GM12878 (cell line): ENCODE results near the gene CCDC14. TPM values are rescaled to one million over a fixed set of nuclear protein-coding genes. Genes with fewer than 3 reads are reported as not detected.

Experiments used
- ATAC-seq: fragments of 200-7000 bp; cut with Tn5 transposase; 3 replicates; pipeline ENCODE4 v1.9.1; 2020; ENCODE audit warnings: mild to moderate bottlenecking, moderate library complexity
- BruUV-seq: library from RNA; stranded (reverse); fragments of 400-500 nt; replicated peaks from 2 replicates; lab custom pipeline; 2021; lab: Mats Ljungman, UMichigan
- CTCF ChIA-PET: fragments of 300-600 bp; sonication (Branson Sonifier 250); formaldehyde crosslinking; extraction: SDS; loops from one replicate; lab custom pipeline; 2021; ENCODE audit warnings: inconsistent platforms; lab: Yijun Ruan, JAX
- POLR2A ChIA-PET: fragments of 350-600 bp; formaldehyde crosslinking; extraction: SDS; loops from one replicate; lab custom pipeline; 2021; ENCODE audit warnings: inconsistent platforms; lab: Charles Lee
- RAD21 ChIA-PET: fragments of 300-600 bp; sonication (Branson Sonifier 250); formaldehyde crosslinking; loops from one replicate; lab custom pipeline; 2023; ENCODE audit warnings: antibody characterized with exemption; ENCODE audit not compliant: unreplicated experiment; lab: Charles Lee
- SMC1A ChIA-PET: fragments of 300-600 bp; sonication (Branson Sonifier 250); formaldehyde crosslinking; loops from one replicate; lab custom pipeline; 2023; ENCODE audit not compliant: unreplicated experiment, uncharacterized antibody; lab: Charles Lee
- DNase-seq: peaks from one replicate; pipeline ENCODE4 v3.0.0-alpha.2; 2011; ENCODE audit warnings: low read depth, low spot score
- FAIRE-seq: peaks from 3 replicates; lab custom pipeline; 2011; peaks lifted over from hg19 to GRCh38; lab: Jason Lieb, UNC
- H2AFZ ChIP-seq: 2 replicates; pipeline ENCODE4 v1.6.0; 2011; ENCODE audit warnings: low read depth, low read length, control low read depth; ENCODE audit not compliant: control insufficient read depth
- H3K27ac ChIP-seq: 2 replicates; pipeline ENCODE4 v1.5.1; 2011; ENCODE audit warnings: control low read depth; ENCODE audit not compliant: control insufficient read depth, insufficient read depth
- H3K27me3 ChIP-seq, 2 experiments: replicated peaks in 1 of 2; 2 replicates each; pipeline versions ENCODE4 v1.6.0 to v1.6.1; 2011; ENCODE audit warnings: low read length in 1 of 2; ENCODE audit not compliant: control insufficient read depth in 2 of 2, insufficient read depth in 2 of 2
- H3K36me3 ChIP-seq, 2 experiments: 2 replicates each; pipeline ENCODE4 v1.5.1; 2011; ENCODE audit warnings: low read length in 1 of 2; ENCODE audit not compliant: control insufficient read depth in 2 of 2, insufficient read depth in 2 of 2
- H3K4me1 ChIP-seq: 2 replicates; pipeline ENCODE4 v1.6.1; 2011; ENCODE audit warnings: mild to moderate bottlenecking, low read length, moderate library complexity, mixed read lengths; ENCODE audit not compliant: control insufficient read depth, insufficient read depth
- H3K4me2 ChIP-seq: 2 replicates; pipeline ENCODE4 v1.6.0; 2011; ENCODE audit warnings: control low read depth; ENCODE audit not compliant: control insufficient read depth, insufficient read depth
- H3K4me3 ChIP-seq: fragments of 200-600 bp; sonication (generic); 2 replicates; pipeline ENCODE4 v1.5.1; 2016
- H3K79me2 ChIP-seq: 2 replicates; pipeline ENCODE4 v1.6.0; 2011; ENCODE audit warnings: low read length; ENCODE audit not compliant: control insufficient read depth, insufficient read depth
- H3K9ac ChIP-seq: 2 replicates; pipeline ENCODE4 v1.8.0; 2011; ENCODE audit warnings: low read length, control low read depth, mixed read lengths; ENCODE audit not compliant: control insufficient read depth, insufficient read depth
- H3K9me3 ChIP-seq: replicated peaks from 3 replicates; pipeline ENCODE4 v1.5.1; 2011; ENCODE audit warnings: mild to moderate bottlenecking, low read length; ENCODE audit not compliant: control insufficient read depth, insufficient read depth
- H4K20me1 ChIP-seq: 2 replicates; pipeline ENCODE4 v1.6.0; 2011; ENCODE audit not compliant: control insufficient read depth, insufficient read depth
- PBX3 ChIP-seq: IDR thresholded peaks from 2 replicates; pipeline ENCODE4 v1.6.1; 2011; ENCODE audit warnings: mild to moderate bottlenecking, low read depth, low read length, moderate library complexity; ENCODE audit not compliant: insufficient replicate concordance
- RAD21 ChIP-seq: IDR thresholded peaks from 2 replicates; pipeline ENCODE4 v1.6.1; 2011; ENCODE audit warnings: mild to moderate bottlenecking, low read depth, low read length, moderate library complexity; ENCODE audit not compliant: insufficient read depth
- ZBTB40 ChIP-seq: fragments of 450-650 bp; IDR thresholded peaks from 2 replicates; pipeline ENCODE4 v1.6.1; 2016; ENCODE audit warnings: mild to moderate bottlenecking, moderate library complexity, borderline replicate concordance
- WGBS: methylation state at CpG from one replicate; pipeline ENCODE4 v1.1.6; 2016; ENCODE audit warnings: low lambda C conversion rate; ENCODE audit not compliant: insufficient replicate concordance, insufficient coverage; ENCODE audit errors: missing lambda C conversion rate; 5-methylcytosine and 5-hydroxymethylcytosine counted together
- in situ Hi-C: fragments of 300-500 bp; cut with MboI; formaldehyde crosslinking; loops from 9 replicates; pipeline ENCODE4 v1.14.3; 2018; ENCODE audit warnings: mixed read lengths
- intact Hi-C: fragments of 100-400 bp; cut with micrococcal nuclease; formaldehyde crosslinking; loops from one replicate; pipeline ENCODE4 v1.14.2; 2022; ENCODE audit not compliant: unreplicated experiment
- polyA plus RNA-seq, 11 experiments: library from polyadenylated mRNA; depleted of rRNA in 4 of 11; unstranded in 6 of 11; stranded (reverse) in 5 of 11; fragments of >200 nt; fragmentation: Nextera tagmentation in 4 of 11; fragmentation: Illumina TruSeq in 1 of 11; extraction: Ambion mirVana in 4 of 11; extraction: Trizol in 1 of 11; gene quantifications; 1 replicate in 1 of 11; 2 replicates in 10 of 11; pipeline versions ENCODE4 v1.2.1 to v1.2.3, GENCODE V29; 2011 to 2016; ENCODE audit warnings: inconsistent platforms in 2 of 11, missing spikeins in 2 of 11, low read depth in 1 of 11
- total RNA-seq, 4 experiments: library from RNA; depleted of rRNA in 3 of 4; stranded (reverse); fragments of >200 nt in 3 of 4; fragmentation: Illumina TruSeq in 1 of 4; extraction: Trizol in 1 of 4; gene quantifications; 2 replicates each; pipeline versions ENCODE4 v1.2.1 to v1.2.3, GENCODE V29; 2013 to 2021
- TF ChIP-seq, protein P1 (sequence below): fragments of 450-650 bp; IDR thresholded peaks from 2 replicates; pipeline ENCODE4 v1.6.1; 2017; ENCODE audit warnings: low read depth, mild to moderate bottlenecking, moderate library complexity
- TF ChIP-seq, protein P2 (sequence below): fragments of 450-650 bp; IDR thresholded peaks from 2 replicates; pipeline ENCODE4 v1.6.1; 2016; ENCODE audit warnings: mild to moderate bottlenecking

CCDC14 gene
- total and polyA plus RNA-seq, 10 of the 15 experiments (the other 5 are each of a cell fraction or from before 2014, with no cell fraction given) = 15.9 to 104 (median 43.0) TPM

DNA sequence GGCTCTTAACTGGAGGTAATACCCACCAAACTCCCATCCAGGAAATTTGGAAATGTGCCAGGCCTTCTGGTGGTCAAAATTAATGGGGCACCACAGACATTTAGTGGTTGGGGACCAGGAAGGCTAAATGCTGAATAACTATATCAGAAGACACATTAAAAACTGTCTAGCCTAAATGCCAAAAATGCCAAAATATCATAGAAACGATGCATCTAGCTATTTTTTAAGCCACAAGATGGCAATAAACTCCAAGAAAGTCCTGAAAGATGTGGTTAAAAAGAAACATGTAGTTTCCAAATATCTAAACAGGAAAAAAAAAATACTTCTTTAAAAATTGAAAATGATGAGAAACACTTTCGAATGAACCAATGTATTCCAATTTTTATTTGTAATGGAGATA lies 19.9 kb downstream of the CCDC14 start:
- H3K27ac ChIP-seq = no peak overlapping the region
- WGBS = 49% methylated on average over 2 of the region's 2 CpGs

DNA sequence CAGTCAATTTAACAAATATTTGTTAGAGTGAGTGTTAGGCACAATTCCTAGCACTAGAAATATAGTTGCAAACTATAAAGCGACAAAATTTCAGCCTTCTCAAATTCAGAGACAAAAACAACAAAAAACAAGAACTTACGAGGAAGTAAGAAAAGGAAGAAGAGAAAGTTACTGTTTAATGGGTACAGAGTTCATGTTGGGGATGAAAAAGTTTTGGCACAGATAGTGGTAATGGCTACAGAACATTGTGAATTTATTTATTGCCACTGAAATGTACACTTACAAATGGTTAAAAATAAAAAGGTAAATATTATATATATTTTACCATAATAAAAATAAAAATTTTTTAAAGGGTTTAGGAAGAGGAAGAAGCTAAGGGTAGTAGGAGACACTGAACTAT lies 21.3 kb downstream of the CCDC14 start:
- Histone ChIP-seq H3K27me3 (no peaks in the 10 kb centered on the region), H3K79me2 (no peaks in the 10 kb centered on the region), H4K20me1 (no peaks in the 10 kb centered on the region), H3K4me1 (no peaks in the 10 kb centered on the region), H3K4me3 (no peak overlapping the region), H3K27ac (no peak overlapping the region), H3K4me2 (no peak overlapping the region), H3K36me3 (peaks cover 2 to 19% of the 10 kb centered on the region in 2 experiments; a peak in 3 of 4 replicates), H3K9ac (no peak overlapping the region), H2AFZ (no peak overlapping the region), H3K9me3 (no peaks in the 10 kb centered on the region)
- FAIRE-seq (no peak), DNase-seq (no peak), ATAC-seq (no peak)
- CTCF ChIA-PET = interaction anchor here (2.6 to 3.1 kb wide), 2 partner anchors 13 to 42 kb away, joined by 15 to 17 read pairs; no protein-coding TSS in a partner anchor
- RAD21 ChIA-PET = no interaction called here
- POLR2A ChIA-PET = interaction anchor here (0.6 kb wide), 1 partner anchor 181 kb away, joined by 4 read pairs; no protein-coding TSS in a partner anchor
- intact Hi-C loops (no loop called here), in situ Hi-C loops (no loop called here)
- WGBS = 92% methylated on average over 2 of the region's 2 CpGs
- BruUV-seq = no TSS peak
- SMC1A ChIA-PET = interaction anchor here (0.7 to 1.0 kb wide), 2 partner anchors 12 to 528 kb away, joined by 3 read pairs; no protein-coding TSS in a partner anchor
- TF ChIP-seq ZBTB40 = no peak
- TF ChIP-seq, protein P1, sequence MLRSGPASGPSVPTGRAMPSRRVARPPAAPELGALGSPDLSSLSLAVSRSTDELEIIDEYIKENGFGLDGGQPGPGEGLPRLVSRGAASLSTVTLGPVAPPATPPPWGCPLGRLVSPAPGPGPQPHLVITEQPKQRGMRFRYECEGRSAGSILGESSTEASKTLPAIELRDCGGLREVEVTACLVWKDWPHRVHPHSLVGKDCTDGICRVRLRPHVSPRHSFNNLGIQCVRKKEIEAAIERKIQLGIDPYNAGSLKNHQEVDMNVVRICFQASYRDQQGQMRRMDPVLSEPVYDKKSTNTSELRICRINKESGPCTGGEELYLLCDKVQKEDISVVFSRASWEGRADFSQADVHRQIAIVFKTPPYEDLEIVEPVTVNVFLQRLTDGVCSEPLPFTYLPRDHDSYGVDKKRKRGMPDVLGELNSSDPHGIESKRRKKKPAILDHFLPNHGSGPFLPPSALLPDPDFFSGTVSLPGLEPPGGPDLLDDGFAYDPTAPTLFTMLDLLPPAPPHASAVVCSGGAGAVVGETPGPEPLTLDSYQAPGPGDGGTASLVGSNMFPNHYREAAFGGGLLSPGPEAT = no peak
- TF ChIP-seq, protein P2, sequence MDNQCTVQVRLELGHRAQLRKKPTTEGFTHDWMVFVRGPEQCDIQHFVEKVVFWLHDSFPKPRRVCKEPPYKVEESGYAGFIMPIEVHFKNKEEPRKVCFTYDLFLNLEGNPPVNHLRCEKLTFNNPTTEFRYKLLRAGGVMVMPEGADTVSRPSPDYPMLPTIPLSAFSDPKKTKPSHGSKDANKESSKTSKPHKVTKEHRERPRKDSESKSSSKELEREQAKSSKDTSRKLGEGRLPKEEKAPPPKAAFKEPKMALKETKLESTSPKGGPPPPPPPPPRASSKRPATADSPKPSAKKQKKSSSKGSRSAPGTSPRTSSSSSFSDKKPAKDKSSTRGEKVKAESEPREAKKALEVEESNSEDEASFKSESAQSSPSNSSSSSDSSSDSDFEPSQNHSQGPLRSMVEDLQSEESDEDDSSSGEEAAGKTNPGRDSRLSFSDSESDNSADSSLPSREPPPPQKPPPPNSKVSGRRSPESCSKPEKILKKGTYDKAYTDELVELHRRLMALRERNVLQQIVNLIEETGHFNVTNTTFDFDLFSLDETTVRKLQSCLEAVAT = no peak

More for the DNA sequence above, 19.9 kb downstream of the CCDC14 start:
- ChIA-PET POLR2A (no interaction called here), RAD21 (interaction anchor here (1.1 to 1.6 kb wide), 3 partner anchors 8 to 41 kb away, joined by 3 to 9 read pairs (median 5); no protein-coding TSS in a partner anchor), SMC1A (interaction anchor here (0.9 to 2.4 kb wide), 6 partner anchors 11 to 518 kb away, joined by 3 to 7 read pairs (median 3); no protein-coding TSS in a partner anchor), CTCF (interaction anchor here (0.7 to 3.1 kb wide), 6 partner anchors 9 to 341 kb away, joined by 3 to 17 read pairs (median 5); no protein-coding TSS in a partner anchor)
- FAIRE-seq = peak; percentile 52
- Histone ChIP-seq H2AFZ (no peak overlapping the region), H3K27me3 (no peaks in the 10 kb centered on the region), H4K20me1 (no peaks in the 10 kb centered on the region), H3K4me3 (no peak overlapping the region), H3K36me3 (peaks cover 2 to 19% of the 10 kb centered on the region in 2 experiments; a peak in 3 of 4 replicates), H3K9ac (no peak overlapping the region), H3K4me1 (no peaks in the 10 kb centered on the region), H3K4me2 (no peak overlapping the region), H3K9me3 (no peaks in the 10 kb centered on the region), H3K79me2 (no peaks in the 10 kb centered on the region)
- peak; percentile 27; the same call in 1 of the 2 replicates for TF ChIP-seq RAD21
- no peak for TF ChIP-seq PBX3
- ATAC-seq = no peak
- BruUV-seq = no TSS peak
- in situ Hi-C loops = no loop called here
- no peak for DNase-seq
- intact Hi-C loops = no loop called here
